Activated B cell treated with CpG ODN at 0.5 μM for 24 hours (primary cell): ENCODE results near the gene CES1. TPM values are rescaled to one million over a fixed set of nuclear protein-coding genes. Genes with fewer than 3 reads are reported as not detected.
"Not testable (repeated sequence)": the region's sequence is repeated elsewhere in the genome, so short reads cannot be mapped to it uniquely, and the experiment has no call there.

ENCODE experiments used
- ATAC-seq: fragments of 200-7000 bp; cut with Tn5 transposase; one replicate; pipeline ENCODE4 v1.10.0; 2021; ENCODE audit warnings: low read depth, mild to moderate bottlenecking, moderate library complexity
- CTCF ChIA-PET: fragments of 350-600 bp; sonication (Branson Sonifier 250); formaldehyde crosslinking; loops from one replicate; lab custom pipeline; 2021; ENCODE audit warnings: antibody characterized with exemption; lab: Charles Lee
- POLR2A ChIA-PET: fragments of 350-600 bp; sonication (Branson Sonifier 250); formaldehyde crosslinking; loops from one replicate; lab custom pipeline; 2021; ENCODE audit warnings: antibody characterized with exemption; lab: Charles Lee
- DNase-seq: peaks from one replicate; pipeline ENCODE4 v3.0.0; 2022
- H3K27ac Mint-ChIP-seq: one replicate; pipeline ENCODE4 v1.8.0; 2020; ENCODE audit warnings: mixed read lengths
- H3K27me3 Mint-ChIP-seq: one replicate; pipeline ENCODE4 v1.8.0; 2021; ENCODE audit warnings: mixed read lengths
- H3K36me3 Mint-ChIP-seq: one replicate; pipeline ENCODE4 v1.8.0; 2021; ENCODE audit warnings: low read depth, mixed read lengths
- H3K4me1 Mint-ChIP-seq: one replicate; pipeline ENCODE4 v1.8.0; 2021; ENCODE audit warnings: mixed read lengths
- H3K4me3 Mint-ChIP-seq: one replicate; pipeline ENCODE4 v1.8.0; 2020; ENCODE audit warnings: mild to moderate bottlenecking, mixed read lengths
- H3K9me3 Mint-ChIP-seq: one replicate; pipeline ENCODE4 v1.8.0; 2020; ENCODE audit warnings: mixed read lengths
- intact Hi-C: fragments of 100-400 bp; cut with micrococcal nuclease; formaldehyde crosslinking; loops from one replicate; pipeline ENCODE4 v1.15.1; 2024
- total RNA-seq: library from RNA; stranded (reverse); gene quantifications from 2 replicates; pipeline ENCODE4 v1.2.3, GENCODE V29; 2022
- TF ChIP-seq, protein P1 (sequence below): fragments of 200-600 bp; IDR thresholded peaks from one replicate; pipeline ENCODE4 v1.8.0; 2022; ENCODE audit warnings: antibody characterized with exemption, mild to moderate bottlenecking

The CES1 gene
- total RNA-seq, 1 donor from 2014 or later: not detected

- DNase-seq, ATAC-seq, H3K36me3 Mint-ChIP-seq, H3K4me1 Mint-ChIP-seq, H3K27ac Mint-ChIP-seq, H3K9me3 Mint-ChIP-seq, H3K4me3 Mint-ChIP-seq, H3K27me3 Mint-ChIP-seq, POLR2A ChIA-PET, intact Hi-C loops, CTCF ChIA-PET: not testable (repeated sequence)
These were observed 50.7 kb downstream of the CES1 start for GRCh38 chr16:55782091-55782792.

- ATAC-seq, H3K27ac Mint-ChIP-seq, H3K36me3 Mint-ChIP-seq, intact Hi-C loops, DNase-seq, CTCF ChIA-PET, H3K4me3 Mint-ChIP-seq, H3K27me3 Mint-ChIP-seq, H3K4me1 Mint-ChIP-seq, H3K9me3 Mint-ChIP-seq, POLR2A ChIA-PET: not testable (repeated sequence)
These were observed 51.4 kb downstream of the CES1 start for GRCh38 chr16:55781456-55781855.

- ATAC-seq, POLR2A ChIA-PET, intact Hi-C loops, H3K4me3 Mint-ChIP-seq, H3K27ac Mint-ChIP-seq, H3K27me3 Mint-ChIP-seq, H3K9me3 Mint-ChIP-seq, DNase-seq, H3K36me3 Mint-ChIP-seq, H3K4me1 Mint-ChIP-seq, CTCF ChIA-PET: not testable (repeated sequence)
These were observed 52.8 kb downstream of the CES1 start for GRCh38 chr16:55780095-55780407.

GRCh38 chr16:55779402-55780094, 53.3 kb downstream of the CES1 start:
- H3K27ac Mint-ChIP-seq: no peak overlapping the region
- ATAC-seq (no peak), DNase-seq (no peak)
- ChIA-PET CTCF (no interaction called here), POLR2A (no interaction called here)
- intact Hi-C loops: no loop called here
- H3K27me3 Mint-ChIP-seq: no peaks in the 10 kb centered on the region
- TF ChIP-seq, protein P1, sequence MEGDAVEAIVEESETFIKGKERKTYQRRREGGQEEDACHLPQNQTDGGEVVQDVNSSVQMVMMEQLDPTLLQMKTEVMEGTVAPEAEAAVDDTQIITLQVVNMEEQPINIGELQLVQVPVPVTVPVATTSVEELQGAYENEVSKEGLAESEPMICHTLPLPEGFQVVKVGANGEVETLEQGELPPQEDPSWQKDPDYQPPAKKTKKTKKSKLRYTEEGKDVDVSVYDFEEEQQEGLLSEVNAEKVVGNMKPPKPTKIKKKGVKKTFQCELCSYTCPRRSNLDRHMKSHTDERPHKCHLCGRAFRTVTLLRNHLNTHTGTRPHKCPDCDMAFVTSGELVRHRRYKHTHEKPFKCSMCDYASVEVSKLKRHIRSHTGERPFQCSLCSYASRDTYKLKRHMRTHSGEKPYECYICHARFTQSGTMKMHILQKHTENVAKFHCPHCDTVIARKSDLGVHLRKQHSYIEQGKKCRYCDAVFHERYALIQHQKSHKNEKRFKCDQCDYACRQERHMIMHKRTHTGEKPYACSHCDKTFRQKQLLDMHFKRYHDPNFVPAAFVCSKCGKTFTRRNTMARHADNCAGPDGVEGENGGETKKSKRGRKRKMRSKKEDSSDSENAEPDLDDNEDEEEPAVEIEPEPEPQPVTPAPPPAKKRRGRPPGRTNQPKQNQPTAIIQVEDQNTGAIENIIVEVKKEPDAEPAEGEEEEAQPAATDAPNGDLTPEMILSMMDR: no peak
- H3K9me3 Mint-ChIP-seq: no peaks in the 10 kb centered on the region
- no peaks in the 10 kb centered on the region for H3K4me1 Mint-ChIP-seq
- H3K4me3 Mint-ChIP-seq: no peak overlapping the region
- H3K36me3 Mint-ChIP-seq: no peaks in the 10 kb centered on the region

GRCh38 chr16:55778757-55779156, 54.1 kb downstream of the CES1 start:
- ChIA-PET POLR2A (no interaction called here), CTCF (no interaction called here)
- Mint-ChIP-seq H3K36me3 (no peaks in the 10 kb centered on the region), H3K9me3 (no peaks in the 10 kb centered on the region), H3K27ac (no peak overlapping the region), H3K4me3 (no peak overlapping the region), H3K27me3 (no peaks in the 10 kb centered on the region), H3K4me1 (no peaks in the 10 kb centered on the region)
- DNase-seq: no peak
- intact Hi-C loops: no loop called here
- TF ChIP-seq, protein P1: no peak
- ATAC-seq: no peak

DNA sequence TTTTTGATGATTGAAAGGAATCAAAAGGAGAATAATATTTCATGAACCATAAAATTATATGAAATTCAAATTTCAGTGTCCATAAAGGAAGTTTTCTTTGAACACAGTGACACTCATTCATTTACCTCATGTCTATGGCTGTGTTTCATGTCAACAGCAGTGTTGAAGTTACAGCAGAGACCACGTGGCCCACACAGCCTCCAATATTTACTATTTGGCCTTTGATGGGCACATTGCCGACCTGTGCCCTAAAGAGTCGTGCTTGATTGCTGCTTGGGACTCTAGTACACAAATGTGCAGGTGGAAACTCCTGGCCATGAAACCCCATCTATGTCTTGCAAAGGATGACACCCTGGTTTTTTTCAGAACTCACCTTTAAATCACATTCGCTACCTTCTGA, 57.0 kb downstream of the CES1 start:
- Mint-ChIP-seq H3K4me3 (no peak overlapping the region), H3K9me3 (no peaks in the 10 kb centered on the region), H3K27me3 (no peaks in the 10 kb centered on the region), H3K36me3 (no peaks in the 10 kb centered on the region), H3K27ac (no peak overlapping the region), H3K4me1 (no peaks in the 10 kb centered on the region)
- intact Hi-C loops: no loop called here
- CTCF ChIA-PET: no interaction called here
- DNase-seq: no peak
- no peak for ATAC-seq
- POLR2A ChIA-PET: no interaction called here
- TF ChIP-seq, protein P1: no peak
